ENCODE results near the gene SORCS2.

- TF ChIP-seq ZNF543 (CRISPR knock-in tag; IDR thresholded peaks at IDR 0.05) (no peak), FOXA1 (IDR thresholded peaks at IDR 0.05) (no peak), FOXA1 (CRISPR knock-in tag; IDR thresholded peaks at IDR 0.05) (no peak), PAX8 (CRISPR knock-in tag; IDR thresholded peaks at IDR 0.05; ENCODE audit: borderline replicate concordance) (no peak), ETV5 (CRISPR knock-in tag; IDR thresholded peaks at IDR 0.05; ENCODE audit: borderline replicate concordance) (no peak), TFAP4 (IDR thresholded peaks at IDR 0.05; ENCODE audit: borderline replicate concordance, low read depth) (no peak), HNRNPUL1 (IDR thresholded peaks at IDR 0.05; ENCODE audit: low read depth, low read length) (no peak)
Measured at GRCh38 chr4:7263166-7263565, 70.8 kb downstream of the SORCS2 start.
